ENCODE measurements around the gene NADK2. TPM values are rescaled to one million over a fixed set of nuclear protein-coding genes. Genes with fewer than 3 reads are reported as not detected.

Gene NADK2
- total RNA-seq, 1 donor from 2014 or later, result 21.1 TPM

- no peak overlapping the region for H3K4me3 ChIP-seq
- no peak for DNase-seq
- H3K27me3 ChIP-seq, result no peaks in the 10 kb centered on the region
- H3K27ac ChIP-seq, result no peak overlapping the region
- no peak for TF ChIP-seq CTCF (IDR thresholded peaks at IDR 0.05)
- intact Hi-C loops (cut with DNase I), result no loop called here
- no peaks in the 10 kb centered on the region for H3K4me1 ChIP-seq
- ATAC-seq, result no peak
- H3K9me3 ChIP-seq, result no peaks in the 10 kb centered on the region
- no peaks in the 10 kb centered on the region for H3K36me3 ChIP-seq
These were observed 11.1 kb upstream of the NADK2 start for GRCh38 chr5:36252722-36253365.

GRCh38 chr5:36251218-36251617 is 9.5 kb upstream of the NADK2 start:
- intact Hi-C loops (cut with DNase I), result no loop called here
- no peaks in the 10 kb centered on the region for H3K36me3 ChIP-seq
- no peak overlapping the region for H3K4me3 ChIP-seq
- H3K4me1 ChIP-seq, result no peaks in the 10 kb centered on the region
- H3K27ac ChIP-seq, result no peak overlapping the region
- H3K9me3 ChIP-seq, result no peaks in the 10 kb centered on the region
- no peak for ATAC-seq
- no peak for TF ChIP-seq CTCF (IDR thresholded peaks at IDR 0.05)
- H3K27me3 ChIP-seq, result no peaks in the 10 kb centered on the region
- no peak for DNase-seq

DNA sequence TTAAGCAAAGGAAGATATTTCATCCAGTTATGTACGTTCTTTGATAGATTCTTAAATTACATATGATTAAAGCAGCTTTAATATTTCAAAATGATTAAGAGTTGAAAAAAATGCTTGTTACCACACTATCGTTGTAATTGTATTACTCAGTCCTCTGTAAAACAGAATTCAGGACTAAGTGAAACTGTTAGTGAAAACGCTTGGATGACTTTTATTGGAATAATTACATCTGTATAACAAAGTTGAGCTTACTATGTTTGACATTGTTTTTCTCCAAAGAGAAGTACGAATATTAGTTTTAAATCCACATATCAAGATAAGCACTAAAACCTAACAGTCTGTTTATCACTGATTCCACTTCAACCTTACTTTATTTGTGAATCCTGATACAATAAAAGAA is 8.7 kb upstream of the NADK2 start:
- ATAC-seq, result no peak
- no peaks in the 10 kb centered on the region for H3K36me3 ChIP-seq
- intact Hi-C loops (cut with DNase I), result no loop called here
- DNase-seq, result no peak
- no peak overlapping the region for H3K27ac ChIP-seq
- no peaks in the 10 kb centered on the region for H3K4me1 ChIP-seq
- no peak overlapping the region for H3K4me3 ChIP-seq
- no peaks in the 10 kb centered on the region for H3K27me3 ChIP-seq
- no peaks in the 10 kb centered on the region for H3K9me3 ChIP-seq
- TF ChIP-seq CTCF (IDR thresholded peaks at IDR 0.05), result no peak

GRCh38 chr5:36246036-36246800 is 4.5 kb upstream of the NADK2 start:
- no peak for TF ChIP-seq CTCF (IDR thresholded peaks at IDR 0.05)
- DNase-seq (no peak), ATAC-seq (no peak)
- Histone ChIP-seq H3K27me3 (no peaks in the 10 kb centered on the region), H3K36me3 (no peaks in the 10 kb centered on the region), H3K4me1 (peaks cover 5% of the 10 kb centered on the region), H3K27ac (no peak overlapping the region), H3K9me3 (no peaks in the 10 kb centered on the region), H3K4me3 (no peak overlapping the region)
- intact Hi-C loops (cut with DNase I), result no loop called here

- DNase-seq (no peak), ATAC-seq (no peak)
- Histone ChIP-seq H3K4me3 (no peak overlapping the region), H3K4me1 (peaks cover 19% of the 10 kb centered on the region), H3K9me3 (no peaks in the 10 kb centered on the region), H3K27ac (no peak overlapping the region), H3K36me3 (no peaks in the 10 kb centered on the region), H3K27me3 (no peaks in the 10 kb centered on the region)
- intact Hi-C loops (cut with DNase I), result no loop called here
- TF ChIP-seq CTCF (IDR thresholded peaks at IDR 0.05), result no peak
These were observed 2.4 kb upstream of the NADK2 start for GRCh38 chr5:36244076-36244475.
